ENCODE data around the gene ARPC3. TPM values are rescaled to one million over a fixed set of nuclear protein-coding genes. Genes with fewer than 3 reads are reported as not detected.
A peak's percentile ranks its signal among the peaks of the same experiment; 100 is the strongest.

ARPC3 gene
- total and polyA plus RNA-seq, 2 experiments from 2014 or later: 356 to 411 TPM

DNA sequence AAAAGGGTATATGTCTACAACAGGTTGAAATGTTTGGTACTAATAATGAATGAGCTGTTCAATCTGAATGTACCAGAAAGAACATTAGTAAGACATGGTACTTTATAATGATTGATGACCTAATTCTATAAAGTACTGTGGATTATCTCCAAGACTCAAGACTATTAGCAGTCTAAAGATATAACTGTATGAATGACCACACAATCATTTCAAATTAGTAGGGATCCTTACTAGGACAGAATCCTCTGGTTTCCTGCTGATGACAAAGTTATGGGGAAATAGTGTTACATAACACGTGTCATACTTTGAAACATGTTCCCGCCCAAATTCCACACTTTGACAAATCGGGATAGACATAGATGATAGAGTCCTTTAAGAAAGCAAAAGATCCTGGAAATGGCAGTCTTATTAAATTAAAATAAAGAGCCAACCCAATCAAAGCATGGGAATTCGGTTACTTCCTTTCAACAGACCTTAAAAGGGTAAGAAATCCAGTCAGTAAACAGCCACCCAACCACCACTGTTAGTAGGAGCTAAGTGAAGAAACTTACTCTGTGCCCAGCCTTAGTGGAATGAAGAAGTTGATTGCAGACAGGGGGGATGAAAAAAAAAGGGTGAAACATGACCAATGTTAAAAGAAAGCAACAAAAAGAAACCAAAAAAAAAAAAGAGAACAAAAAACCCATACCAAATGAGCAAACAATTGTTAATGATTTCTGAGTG, 49.0 kb upstream of the ARPC3 start:
- no peak overlapping the region; the same call in 2 of the 3 replicates for H3K4me3 Mint-ChIP-seq
- Histone ChIP-seq H3K79me2 (replicated peaks; ENCODE audit: insufficient read depth) (peaks cover 30% of the 10 kb centered on the region), H3K4me1 (ENCODE audit: insufficient read depth) (peaks cover 6% of the 10 kb centered on the region; the same call in 1 of the 2 replicates), H3K4me3 (no peak overlapping the region), H3K36me3 (ENCODE audit: insufficient read depth) (no peaks in the 10 kb centered on the region), H3K27ac (ENCODE audit: low read depth) (0 out of 2 replicates have a peak overlapping the region, but pooled peaks have one; percentile 30), H3K9me2 (ENCODE audit: insufficient read depth) (peaks cover 10% of the 10 kb centered on the region), H3K27me3 (ENCODE audit: insufficient read depth) (peaks cover 19% of the 10 kb centered on the region), H3K4me2 (no peak overlapping the region), H3F3A (replicated peaks; ENCODE audit: low read depth) (no peaks in the 10 kb centered on the region), H2AFZ (no peak overlapping the region), H4K20me1 (replicated peaks; ENCODE audit: insufficient read depth) (0 out of 2 replicates have a peak, but pooled peaks cover 2% of the 10 kb centered on the region)
- ATAC-seq (no peak), DNase-seq (ENCODE audit: low spot score) (no peak)
- H3K9me3 Mint-ChIP-seq: peaks cover 19% of the 10 kb centered on the region
- H3K36me3 Mint-ChIP-seq (ENCODE audit: low read depth): peaks cover 28% of the 10 kb centered on the region
- TF ChIP-seq, protein P1, sequence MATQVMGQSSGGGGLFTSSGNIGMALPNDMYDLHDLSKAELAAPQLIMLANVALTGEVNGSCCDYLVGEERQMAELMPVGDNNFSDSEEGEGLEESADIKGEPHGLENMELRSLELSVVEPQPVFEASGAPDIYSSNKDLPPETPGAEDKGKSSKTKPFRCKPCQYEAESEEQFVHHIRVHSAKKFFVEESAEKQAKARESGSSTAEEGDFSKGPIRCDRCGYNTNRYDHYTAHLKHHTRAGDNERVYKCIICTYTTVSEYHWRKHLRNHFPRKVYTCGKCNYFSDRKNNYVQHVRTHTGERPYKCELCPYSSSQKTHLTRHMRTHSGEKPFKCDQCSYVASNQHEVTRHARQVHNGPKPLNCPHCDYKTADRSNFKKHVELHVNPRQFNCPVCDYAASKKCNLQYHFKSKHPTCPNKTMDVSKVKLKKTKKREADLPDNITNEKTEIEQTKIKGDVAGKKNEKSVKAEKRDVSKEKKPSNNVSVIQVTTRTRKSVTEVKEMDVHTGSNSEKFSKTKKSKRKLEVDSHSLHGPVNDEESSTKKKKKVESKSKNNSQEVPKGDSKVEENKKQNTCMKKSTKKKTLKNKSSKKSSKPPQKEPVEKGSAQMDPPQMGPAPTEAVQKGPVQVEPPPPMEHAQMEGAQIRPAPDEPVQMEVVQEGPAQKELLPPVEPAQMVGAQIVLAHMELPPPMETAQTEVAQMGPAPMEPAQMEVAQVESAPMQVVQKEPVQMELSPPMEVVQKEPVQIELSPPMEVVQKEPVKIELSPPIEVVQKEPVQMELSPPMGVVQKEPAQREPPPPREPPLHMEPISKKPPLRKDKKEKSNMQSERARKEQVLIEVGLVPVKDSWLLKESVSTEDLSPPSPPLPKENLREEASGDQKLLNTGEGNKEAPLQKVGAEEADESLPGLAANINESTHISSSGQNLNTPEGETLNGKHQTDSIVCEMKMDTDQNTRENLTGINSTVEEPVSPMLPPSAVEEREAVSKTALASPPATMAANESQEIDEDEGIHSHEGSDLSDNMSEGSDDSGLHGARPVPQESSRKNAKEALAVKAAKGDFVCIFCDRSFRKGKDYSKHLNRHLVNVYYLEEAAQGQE (IDR thresholded peaks at IDR 0.05; ENCODE audit: unreplicated experiment): no peak
- no peak for TF ChIP-seq NANOG (IDR thresholded peaks at IDR 0.05; ENCODE audit: borderline replicate concordance)
- TF ChIP-seq ZNF114 (CRISPR knock-in tag; IDR thresholded peaks at IDR 0.05): no peak
- no peak for TF ChIP-seq ZNF331 (CRISPR knock-in tag; IDR thresholded peaks at IDR 0.05; ENCODE audit: low read depth)
- no peak for TF ChIP-seq CREB1 (CRISPR knock-in tag; IDR thresholded peaks at IDR 0.05; ENCODE audit: low read depth)
- TF ChIP-seq STAT1 (IDR thresholded peaks at IDR 0.05; ENCODE audit: unreplicated experiment): no peak
- TF ChIP-seq, protein P2, sequence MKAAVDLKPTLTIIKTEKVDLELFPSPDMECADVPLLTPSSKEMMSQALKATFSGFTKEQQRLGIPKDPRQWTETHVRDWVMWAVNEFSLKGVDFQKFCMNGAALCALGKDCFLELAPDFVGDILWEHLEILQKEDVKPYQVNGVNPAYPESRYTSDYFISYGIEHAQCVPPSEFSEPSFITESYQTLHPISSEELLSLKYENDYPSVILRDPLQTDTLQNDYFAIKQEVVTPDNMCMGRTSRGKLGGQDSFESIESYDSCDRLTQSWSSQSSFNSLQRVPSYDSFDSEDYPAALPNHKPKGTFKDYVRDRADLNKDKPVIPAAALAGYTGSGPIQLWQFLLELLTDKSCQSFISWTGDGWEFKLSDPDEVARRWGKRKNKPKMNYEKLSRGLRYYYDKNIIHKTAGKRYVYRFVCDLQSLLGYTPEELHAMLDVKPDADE (IDR thresholded peaks at IDR 0.05): no peak
- TF ChIP-seq, protein P3, sequence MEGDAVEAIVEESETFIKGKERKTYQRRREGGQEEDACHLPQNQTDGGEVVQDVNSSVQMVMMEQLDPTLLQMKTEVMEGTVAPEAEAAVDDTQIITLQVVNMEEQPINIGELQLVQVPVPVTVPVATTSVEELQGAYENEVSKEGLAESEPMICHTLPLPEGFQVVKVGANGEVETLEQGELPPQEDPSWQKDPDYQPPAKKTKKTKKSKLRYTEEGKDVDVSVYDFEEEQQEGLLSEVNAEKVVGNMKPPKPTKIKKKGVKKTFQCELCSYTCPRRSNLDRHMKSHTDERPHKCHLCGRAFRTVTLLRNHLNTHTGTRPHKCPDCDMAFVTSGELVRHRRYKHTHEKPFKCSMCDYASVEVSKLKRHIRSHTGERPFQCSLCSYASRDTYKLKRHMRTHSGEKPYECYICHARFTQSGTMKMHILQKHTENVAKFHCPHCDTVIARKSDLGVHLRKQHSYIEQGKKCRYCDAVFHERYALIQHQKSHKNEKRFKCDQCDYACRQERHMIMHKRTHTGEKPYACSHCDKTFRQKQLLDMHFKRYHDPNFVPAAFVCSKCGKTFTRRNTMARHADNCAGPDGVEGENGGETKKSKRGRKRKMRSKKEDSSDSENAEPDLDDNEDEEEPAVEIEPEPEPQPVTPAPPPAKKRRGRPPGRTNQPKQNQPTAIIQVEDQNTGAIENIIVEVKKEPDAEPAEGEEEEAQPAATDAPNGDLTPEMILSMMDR (conservative IDR thresholded peaks at IDR 0.05; ENCODE audit: low read depth in 2 of 2): no peak
- TF ChIP-seq, protein P4, sequence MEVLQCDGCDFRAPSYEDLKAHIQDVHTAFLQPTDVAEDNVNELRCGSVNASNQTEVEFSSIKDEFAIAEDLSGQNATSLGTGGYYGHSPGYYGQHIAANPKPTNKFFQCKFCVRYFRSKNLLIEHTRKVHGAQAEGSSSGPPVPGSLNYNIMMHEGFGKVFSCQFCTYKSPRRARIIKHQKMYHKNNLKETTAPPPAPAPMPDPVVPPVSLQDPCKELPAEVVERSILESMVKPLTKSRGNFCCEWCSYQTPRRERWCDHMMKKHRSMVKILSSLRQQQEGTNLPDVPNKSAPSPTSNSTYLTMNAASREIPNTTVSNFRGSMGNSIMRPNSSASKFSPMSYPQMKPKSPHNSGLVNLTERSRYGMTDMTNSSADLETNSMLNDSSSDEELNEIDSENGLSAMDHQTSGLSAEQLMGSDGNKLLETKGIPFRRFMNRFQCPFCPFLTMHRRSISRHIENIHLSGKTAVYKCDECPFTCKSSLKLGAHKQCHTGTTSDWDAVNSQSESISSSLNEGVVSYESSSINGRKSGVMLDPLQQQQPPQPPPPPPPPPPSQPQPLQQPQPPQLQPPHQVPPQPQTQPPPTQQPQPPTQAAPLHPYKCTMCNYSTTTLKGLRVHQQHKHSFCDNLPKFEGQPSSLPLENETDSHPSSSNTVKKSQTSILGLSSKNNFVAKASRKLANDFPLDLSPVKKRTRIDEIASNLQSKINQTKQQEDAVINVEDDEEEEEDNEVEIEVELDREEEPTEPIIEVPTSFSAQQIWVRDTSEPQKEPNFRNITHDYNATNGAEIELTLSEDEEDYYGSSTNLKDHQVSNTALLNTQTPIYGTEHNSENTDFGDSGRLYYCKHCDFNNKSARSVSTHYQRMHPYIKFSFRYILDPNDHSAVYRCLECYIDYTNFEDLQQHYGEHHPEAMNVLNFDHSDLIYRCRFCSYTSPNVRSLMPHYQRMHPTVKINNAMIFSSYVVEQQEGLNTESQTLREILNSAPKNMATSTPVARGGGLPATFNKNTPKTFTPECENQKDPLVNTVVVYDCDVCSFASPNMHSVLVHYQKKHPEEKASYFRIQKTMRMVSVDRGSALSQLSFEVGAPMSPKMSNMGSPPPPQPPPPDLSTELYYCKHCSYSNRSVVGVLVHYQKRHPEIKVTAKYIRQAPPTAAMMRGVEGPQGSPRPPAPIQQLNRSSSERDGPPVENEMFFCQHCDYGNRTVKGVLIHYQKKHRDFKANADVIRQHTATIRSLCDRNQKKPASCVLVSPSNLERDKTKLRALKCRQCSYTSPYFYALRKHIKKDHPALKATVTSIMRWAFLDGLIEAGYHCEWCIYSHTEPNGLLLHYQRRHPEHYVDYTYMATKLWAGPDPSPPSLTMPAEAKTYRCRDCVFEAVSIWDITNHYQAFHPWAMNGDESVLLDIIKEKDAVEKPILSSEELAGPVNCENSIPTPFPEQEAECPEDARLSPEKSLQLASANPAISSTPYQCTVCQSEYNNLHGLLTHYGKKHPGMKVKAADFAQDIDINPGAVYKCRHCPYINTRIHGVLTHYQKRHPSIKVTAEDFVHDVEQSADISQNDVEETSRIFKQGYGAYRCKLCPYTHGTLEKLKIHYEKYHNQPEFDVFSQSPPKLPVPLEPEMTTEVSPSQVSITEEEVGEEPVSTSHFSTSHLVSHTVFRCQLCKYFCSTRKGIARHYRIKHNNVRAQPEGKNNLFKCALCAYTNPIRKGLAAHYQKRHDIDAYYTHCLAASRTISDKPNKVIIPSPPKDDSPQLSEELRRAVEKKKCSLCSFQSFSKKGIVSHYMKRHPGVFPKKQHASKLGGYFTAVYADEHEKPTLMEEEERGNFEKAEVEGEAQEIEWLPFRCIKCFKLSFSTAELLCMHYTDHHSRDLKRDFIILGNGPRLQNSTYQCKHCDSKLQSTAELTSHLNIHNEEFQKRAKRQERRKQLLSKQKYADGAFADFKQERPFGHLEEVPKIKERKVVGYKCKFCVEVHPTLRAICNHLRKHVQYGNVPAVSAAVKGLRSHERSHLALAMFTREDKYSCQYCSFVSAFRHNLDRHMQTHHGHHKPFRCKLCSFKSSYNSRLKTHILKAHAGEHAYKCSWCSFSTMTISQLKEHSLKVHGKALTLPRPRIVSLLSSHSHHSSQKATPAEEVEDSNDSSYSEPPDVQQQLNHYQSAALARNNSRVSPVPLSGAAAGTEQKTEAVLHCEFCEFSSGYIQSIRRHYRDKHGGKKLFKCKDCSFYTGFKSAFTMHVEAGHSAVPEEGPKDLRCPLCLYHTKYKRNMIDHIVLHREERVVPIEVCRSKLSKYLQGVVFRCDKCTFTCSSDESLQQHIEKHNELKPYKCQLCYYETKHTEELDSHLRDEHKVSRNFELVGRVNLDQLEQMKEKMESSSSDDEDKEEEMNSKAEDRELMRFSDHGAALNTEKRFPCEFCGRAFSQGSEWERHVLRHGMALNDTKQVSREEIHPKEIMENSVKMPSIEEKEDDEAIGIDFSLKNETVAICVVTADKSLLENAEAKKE (CRISPR knock-in tag; IDR thresholded peaks at IDR 0.05): no peak
- TF ChIP-seq POLR2AphosphoS5 (IDR thresholded peaks at IDR 0.05; ENCODE audit: low read depth): no peak
- no peak for TF ChIP-seq EZH2phosphoT487 (IDR thresholded peaks at IDR 0.05; ENCODE audit: unreplicated experiment)
- TF ChIP-seq EZH2 (IDR thresholded peaks at IDR 0.05; ENCODE audit: low read depth, unreplicated experiment): no peak
- TF ChIP-seq JUNB (IDR thresholded peaks at IDR 0.05; ENCODE audit: unreplicated experiment): no peak
- H3K4me1 Mint-ChIP-seq: peaks cover 6% of the 10 kb centered on the region
- peaks cover 21% of the 10 kb centered on the region for H3K27me3 Mint-ChIP-seq (ENCODE audit: insufficient read depth, low read depth, poor library complexity)
- peak overlapping the region; percentile 19; the same call in 1 of the 2 replicates for H3K27ac Mint-ChIP-seq

Data from GM23338 (cell line).